Left ventricle myocardium superior (tissue), 1 donor: ENCODE measurements around the gene GNA14. TPM values are rescaled to one million over a fixed set of nuclear protein-coding genes. Genes with fewer than 3 reads are reported as not detected.
"Not testable (repeated sequence)": the region's sequence is repeated elsewhere in the genome, so short reads cannot be mapped to it uniquely, and the experiment has no call there.

Experiments
- ATAC-seq: fragments of 200-7000 bp; cut with Tn5 transposase; one replicate; pipeline ENCODE4 v1.9.1; 2020; ENCODE audit warnings: mild to moderate bottlenecking, moderate library complexity
- DNase-seq: peaks from one replicate; pipeline ENCODE4 v3.0.0-alpha.2; 2020
- intact Hi-C: fragments of 100-400 bp; cut with micrococcal nuclease; formaldehyde crosslinking; loops from one replicate; pipeline ENCODE4 v1.11.0; 2022
- total RNA-seq: library from RNA; stranded (reverse); fragmentation: NEBNext Ultra II Directional; extraction: Animal tissue kit (Norgen Biotek cat#: 25700); gene quantifications from one replicate; pipeline ENCODE4 v1.2.1, GENCODE V29; 2021
- donor health status: DM: no; HTN: yes; CAD: no; lungs with severe emphysema.

Gene GNA14
- total RNA-seq, 1 donor from 2014 or later: 1.7 TPM

DNA sequence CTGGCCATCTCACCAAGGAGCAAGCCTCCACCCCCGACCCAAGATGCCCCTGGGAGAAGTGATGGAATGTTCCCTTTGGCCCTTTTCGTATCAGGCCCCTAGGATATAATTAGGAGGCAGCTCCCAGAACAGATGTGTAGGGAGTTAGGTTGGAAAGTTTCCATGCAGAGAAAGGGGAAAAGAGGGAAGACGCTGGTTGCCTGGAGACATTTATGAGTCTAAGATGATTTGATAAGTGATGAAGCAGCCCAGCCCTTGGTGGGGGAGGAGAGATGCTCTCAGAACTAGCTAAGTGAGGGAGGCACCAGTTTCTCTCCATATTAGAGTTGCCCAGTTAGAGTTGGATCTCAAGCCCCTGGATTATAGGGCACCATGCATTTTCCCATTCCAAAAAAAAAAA is 137.5 kb downstream of the GNA14 start:
- no peak for ATAC-seq
- intact Hi-C loops: no loop called here
- DNase-seq: no peak

DNA sequence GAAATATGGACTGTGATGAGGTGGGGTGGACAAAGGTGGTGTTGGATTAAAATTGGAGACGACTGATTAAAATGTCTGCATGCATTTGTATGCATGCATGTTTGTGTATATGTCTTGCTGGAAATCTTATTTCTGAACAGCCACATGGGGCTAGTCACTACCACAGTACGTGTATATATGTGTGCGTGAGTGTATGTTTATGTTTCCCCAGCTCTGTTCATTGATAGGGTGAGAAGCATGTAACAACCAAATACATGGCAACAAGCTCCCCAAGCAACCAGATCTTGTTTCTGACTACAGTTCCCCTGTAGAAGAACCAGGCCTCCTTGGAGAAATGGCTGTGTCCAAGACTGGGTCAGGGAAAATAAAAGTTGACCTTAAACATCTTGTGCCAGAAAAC is 139.7 kb downstream of the GNA14 start:
- ATAC-seq (no peak), DNase-seq (no peak)
- intact Hi-C loops: no loop called here

DNA sequence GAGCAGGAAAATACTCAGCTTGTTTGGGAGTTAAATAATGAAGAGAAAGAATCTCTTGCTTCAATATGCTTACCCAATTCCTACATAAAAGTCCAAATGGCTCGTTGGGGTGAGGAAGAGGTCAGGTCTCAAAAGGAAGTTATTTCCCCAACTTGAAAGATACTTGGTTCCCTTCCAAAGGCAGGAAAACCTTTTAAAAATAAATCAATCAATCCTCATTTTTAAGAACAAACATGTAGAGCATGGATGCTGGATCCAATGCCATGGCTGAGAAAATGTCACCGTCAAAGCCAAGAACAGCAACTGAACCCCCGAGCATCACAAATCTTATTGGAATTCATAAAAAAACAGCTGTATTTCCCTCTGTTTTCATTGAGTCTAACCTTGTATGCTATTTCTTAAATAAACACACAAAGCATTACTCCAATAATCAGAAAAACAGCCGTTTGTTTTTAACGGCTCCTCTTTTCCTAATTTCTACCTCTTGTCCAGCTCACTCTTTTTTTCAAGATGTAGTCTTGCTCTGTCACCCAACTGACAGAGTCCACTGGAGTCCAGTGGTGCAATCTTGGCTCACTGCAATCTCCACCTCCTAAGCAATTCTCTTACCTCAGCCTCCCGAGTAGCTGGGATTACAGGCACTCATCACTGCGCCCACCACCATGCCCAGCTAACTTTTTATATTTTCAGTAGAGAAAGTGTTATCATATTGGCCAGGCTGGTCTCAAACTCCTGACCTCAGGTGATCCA is 140.7 kb downstream of the GNA14 start:
- DNase-seq (no peak), ATAC-seq (peak; percentile 79)
- intact Hi-C loops: no loop called here

DNA sequence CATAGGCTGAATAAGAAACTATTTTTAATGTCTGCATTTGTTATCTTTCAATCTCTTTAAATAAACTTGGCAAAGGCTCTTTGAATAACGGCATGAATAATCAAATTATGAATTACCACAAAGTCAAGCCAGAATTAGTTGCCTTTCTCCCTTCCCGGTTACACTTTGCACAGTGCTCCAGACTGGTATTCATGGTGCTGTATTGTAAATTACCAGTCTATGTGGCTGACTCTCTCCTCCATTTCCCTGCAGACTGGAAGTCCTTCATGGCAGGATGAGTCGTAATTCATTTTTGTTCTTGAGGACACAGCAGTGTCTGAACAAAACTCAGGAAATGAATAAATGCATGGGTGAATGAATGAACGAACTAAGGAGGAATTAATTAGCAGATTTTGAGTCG is 142.9 kb downstream of the GNA14 start:
- no peak for DNase-seq
- ATAC-seq: no peak
- intact Hi-C loops: no loop called here

DNA sequence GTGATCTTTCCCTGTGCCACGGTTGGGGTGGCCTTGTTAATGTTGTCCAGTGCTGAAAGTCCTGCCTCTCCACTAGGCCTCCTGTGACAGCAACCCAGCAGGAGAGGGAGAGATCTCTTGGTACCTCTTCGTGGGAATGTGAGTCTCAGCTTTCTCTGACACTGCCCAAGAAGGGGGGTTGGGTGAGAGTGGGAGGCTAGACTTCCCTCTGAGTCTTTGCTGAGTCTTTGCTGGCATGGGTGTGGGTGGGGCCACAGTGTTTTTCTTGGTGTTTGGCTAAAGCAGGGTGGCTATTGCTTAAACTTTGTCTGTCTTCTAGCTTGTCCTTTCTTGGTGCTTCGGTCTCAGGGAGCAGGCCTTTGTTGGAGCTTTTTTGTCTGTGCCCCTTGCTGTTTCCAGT is 145.6 kb downstream of the GNA14 start:
- intact Hi-C loops: no loop called here
- DNase-seq: no peak
- ATAC-seq: no peak

DNA sequence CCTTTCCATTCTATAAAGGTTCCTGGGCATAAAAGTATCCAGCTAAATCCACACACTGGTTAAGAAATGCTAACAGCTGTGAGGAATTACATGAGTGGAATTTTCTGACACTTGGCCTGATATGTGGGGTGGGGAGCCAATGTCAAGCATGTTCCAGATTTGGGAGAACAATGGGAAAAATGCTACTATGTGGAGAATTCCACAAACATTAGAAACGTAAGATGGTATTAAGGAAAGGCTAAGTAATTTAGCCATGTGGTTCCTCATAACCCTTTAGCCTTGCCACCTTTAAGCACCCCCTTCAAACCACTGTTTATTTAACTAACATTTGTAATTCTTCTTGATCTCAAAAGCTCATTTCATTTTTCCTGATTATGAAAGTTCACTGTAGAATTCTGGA is 149.2 kb downstream of the GNA14 start:
- ATAC-seq (peak; percentile 80), DNase-seq (no peak)
- intact Hi-C loops: no loop called here

DNA sequence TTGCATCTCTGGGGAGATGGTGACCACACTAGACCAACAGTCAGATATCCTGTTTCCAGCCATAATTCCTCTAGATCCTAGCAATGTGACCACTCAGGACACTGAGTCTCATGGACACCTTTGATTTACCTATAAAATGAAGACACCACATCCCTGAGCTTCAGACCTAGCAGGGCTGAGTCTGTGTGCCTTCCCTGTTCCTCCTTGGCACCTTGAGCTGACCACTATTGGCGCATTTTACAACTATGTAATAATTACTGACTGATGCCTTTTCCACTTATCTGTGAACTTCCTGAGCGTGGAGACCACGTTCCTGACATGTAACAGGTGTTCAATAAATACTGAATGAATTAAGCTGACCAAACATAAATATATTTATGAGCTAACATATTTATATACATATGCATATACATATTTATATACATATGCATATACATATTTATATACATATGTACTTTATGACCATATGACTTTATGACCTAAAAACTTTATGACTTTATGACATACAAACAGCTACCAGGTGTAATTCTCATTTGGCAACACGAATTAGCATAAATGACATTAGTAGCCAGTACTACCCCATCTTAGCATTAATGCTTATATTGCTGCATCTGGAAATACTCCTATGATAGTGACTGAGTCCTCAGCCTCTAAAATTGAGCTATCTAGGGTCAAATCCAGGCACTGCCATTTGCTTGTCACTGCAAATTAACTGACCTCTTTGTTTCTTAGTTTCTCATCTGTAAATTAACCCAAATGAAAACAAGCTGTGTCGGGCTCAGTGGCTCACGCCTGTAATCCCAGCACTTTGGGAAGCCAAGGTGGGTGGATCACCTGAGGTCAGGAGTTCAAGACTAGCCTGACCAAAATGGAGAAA is 150.6 kb downstream of the GNA14 start:
- DNase-seq (no peak), ATAC-seq (no peak)
- intact Hi-C loops: no loop called here

DNA sequence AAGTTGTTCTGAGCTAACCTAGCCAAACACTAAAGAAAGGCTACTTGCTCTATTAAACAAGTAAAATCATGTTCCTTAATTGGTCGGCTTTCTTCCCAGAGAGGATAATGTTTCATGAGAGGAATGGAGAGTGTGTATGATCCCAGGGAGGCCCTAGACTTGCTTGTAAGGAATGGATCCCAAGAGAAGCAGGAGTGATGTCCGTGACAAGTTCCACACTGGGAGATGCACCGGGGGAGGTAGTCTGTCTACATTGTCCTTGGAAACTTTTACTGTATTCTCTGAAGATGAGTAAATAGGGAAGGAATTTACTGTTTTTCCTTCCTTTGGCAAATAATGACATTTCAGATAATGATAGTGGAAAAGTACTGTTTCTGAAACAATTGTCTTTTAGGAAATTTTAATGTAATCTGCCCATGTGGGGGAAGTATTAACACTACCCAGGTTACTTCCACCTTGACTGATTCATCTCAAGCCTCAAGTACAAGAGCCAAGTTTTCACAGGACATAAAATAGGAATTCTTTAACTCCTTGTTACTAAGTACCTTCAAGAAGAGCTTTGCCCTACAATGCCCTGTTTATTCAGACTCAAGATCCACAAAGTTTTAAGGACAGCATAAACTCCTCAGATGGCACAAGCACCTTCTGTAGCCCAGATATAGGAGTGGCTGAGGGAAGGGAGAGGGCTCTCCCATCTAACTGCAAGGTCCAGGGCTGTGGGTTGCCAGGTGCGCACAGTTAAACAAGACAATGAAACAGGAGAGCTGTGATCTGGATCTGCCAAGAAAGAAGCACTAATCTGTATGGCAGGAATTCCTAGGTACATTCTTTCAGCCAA is 152.1 kb downstream of the GNA14 start:
- DNase-seq: no peak
- ATAC-seq: peak; percentile 91
- intact Hi-C loops: no loop called here

DNA sequence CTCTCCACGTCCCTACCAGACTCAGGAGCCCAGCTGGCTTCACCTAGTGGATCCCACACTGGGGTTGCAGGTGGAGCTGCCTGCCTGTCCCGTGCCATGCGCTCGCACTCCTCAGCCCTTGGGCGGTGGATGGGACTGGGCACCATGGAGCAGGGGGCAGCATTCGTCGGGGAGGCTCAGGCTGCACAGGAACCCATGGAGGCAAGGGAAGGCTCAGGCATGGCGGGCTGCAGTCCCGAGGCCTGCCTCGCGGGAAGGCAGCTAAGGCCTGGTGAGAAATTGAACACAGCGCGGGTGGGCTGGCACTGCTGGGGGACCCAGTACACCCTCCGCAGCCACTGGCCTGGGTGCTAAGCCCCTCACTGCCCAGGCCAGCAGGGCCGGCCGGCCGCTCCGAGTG is 157.8 kb downstream of the GNA14 start:
- DNase-seq, ATAC-seq, intact Hi-C loops: not testable (repeated sequence)

DNA sequence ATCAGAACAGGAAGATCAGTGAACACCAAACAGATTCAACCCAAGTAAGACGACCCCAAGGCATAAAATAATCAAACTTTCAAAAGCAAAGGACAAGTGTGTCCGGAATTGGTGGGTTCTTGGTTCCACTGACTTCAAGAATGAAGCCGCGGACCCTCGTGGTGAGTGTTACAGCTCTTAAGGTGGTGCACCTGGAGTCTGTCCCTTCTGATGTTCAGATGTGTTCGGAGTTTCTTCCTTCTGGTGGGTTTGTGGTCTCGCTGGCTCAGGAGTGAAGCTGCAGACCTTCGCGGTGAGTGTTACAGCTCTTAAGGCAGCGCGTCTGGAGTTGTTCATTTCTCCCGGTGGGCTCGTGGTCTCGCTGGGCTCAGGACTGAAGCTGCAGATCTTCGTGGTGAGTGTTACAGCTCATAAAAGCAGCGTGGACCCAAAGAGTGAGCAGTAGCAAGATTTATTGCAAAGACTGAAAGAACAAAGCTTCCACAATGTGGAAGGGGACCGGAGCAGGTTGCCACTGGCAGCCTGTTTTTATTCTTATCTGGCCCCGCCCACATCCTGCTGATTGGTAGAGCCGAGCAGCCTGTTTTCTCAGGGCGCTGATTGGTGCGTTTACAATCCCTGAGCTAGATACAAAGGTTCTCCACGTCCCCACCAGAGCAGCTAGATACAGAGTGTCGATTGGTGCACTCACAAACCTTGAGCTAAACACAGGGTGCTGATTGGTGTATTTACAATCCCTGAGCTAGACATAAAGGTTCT is 158.5 kb downstream of the GNA14 start:
- DNase-seq, intact Hi-C loops, ATAC-seq: not testable (repeated sequence)

DNA sequence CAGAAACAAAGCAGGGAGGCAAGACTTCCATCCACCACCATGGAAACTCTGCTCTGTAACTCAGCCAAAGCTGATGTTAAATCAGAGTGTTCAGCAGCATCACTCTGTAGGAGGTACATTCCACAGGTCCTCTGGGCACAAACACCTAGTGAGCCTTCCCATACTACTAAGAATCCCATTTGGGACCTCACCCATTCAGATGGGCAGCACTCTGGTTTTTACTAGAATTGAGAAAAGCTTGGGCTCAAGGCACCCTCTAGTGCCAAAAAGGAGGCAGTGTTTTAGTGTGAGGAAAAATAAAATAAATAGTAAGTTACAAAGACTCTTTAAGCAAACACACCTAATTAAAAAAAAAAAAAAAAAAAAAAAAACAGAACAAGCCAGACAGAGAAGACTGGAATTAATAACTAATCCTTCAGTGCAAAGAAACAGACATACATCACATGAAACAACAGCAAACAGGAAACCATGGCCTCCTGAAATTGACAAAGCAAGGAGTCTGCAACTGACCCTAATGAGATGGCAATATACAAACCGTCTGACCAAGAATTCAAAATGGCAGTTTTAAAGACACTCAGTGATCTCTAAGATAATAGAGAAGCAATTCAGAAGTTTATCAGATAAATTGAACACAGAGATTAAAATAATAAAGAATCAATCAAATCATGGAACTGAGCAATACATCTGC is 159.5 kb downstream of the GNA14 start:
- intact Hi-C loops: no loop called here
- DNase-seq: no peak
- no peak for ATAC-seq

DNA sequence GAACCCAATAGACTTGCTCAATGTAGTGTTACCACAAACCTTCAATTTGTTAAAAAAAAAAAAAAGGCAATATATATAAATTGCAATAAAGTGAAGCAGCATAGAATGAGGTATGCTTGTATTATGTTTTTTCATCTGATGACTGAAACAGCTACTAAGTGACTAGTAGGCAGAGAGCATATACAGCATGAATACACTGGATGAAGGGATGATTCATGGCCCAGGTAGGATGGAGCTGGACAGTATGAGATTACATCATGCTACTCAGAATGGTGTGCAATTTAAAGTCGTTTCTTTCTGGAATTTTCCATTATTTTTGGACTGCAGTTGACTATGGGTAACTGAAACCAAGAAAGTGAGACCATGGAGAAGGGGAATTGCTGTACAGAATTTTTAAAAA is 161.2 kb downstream of the GNA14 start:
- DNase-seq: no peak
- no peak for ATAC-seq
- intact Hi-C loops: no loop called here

DNA sequence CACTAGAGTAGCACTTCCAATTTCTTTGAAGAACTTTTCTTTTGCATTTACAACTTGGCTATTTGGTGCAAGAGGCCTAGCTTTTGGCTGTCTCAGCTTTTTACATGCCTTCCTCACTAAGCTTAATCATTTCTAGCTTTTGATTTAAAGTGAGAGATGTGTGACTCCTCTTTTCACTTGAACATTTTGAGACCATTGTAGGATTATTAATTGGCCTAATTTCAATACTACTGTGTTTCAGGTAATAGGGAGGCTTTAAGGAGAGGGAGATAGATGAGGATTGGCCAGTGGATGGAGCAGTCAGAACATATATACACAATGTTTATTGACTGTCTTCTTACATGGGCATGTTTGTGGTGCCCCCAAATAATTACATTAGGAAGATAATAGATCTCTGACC is 161.7 kb downstream of the GNA14 start:
- DNase-seq: no peak
- intact Hi-C loops: no loop called here
- no peak for ATAC-seq

DNA sequence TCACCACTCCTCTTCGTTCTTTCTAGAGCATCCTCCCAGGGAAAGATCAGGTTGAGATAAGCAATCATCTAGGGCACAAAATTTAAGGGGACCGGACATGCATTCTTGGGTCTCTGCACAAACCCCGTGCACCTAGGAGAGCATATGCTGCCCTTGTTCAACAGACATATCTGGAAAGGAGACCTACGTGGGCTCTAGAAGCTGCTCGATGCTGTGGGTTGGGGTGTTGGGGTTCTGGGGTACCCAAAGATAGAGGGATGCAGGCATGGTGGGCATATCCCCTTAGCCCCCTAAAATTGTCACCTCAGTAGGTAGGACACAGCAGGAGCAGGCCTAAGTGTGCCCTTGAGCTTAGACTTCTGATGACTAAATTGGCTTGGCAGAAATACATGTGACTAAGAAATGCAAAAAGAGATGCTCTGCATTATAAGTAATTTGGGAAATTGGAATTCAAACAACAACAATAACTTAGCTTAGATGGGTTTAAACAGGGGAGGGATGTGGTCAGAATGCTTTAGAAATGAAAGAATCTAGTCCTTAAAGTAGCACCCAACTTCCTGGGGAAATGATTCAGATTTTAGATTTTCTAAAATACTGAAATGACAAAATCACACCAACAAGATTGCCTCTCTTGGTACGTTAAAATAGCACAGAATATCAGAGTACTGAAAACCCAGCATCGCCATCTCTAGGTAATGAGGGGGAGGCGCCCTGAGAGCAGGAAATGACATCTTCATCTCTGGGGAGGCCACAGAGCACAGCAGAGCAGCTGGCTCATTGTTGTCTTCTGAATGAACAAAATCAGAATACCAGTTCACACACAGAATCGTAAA is 172.3 kb downstream of the GNA14 start:
- ATAC-seq: peak; percentile 71
- intact Hi-C loops: no loop called here
- DNase-seq: no peak

DNA sequence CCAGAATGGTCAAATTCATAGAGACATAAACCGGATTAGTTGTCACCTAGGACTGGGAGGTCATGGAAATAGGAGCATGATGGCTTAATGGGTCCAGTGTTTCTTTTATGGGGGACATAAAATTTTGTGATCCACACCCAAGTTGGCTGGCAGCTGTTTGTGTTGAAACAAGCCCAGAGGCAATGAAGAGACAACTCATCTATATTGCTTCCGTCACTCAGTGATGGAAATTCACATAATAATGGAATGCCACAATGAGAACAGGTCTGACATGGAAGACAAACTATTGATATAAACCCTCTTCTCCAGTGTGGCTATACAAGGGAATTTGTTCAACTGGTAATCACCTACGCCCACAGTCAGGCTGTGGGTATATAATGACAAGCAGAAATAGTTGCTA is 173.2 kb downstream of the GNA14 start:
- intact Hi-C loops: no loop called here

DNA sequence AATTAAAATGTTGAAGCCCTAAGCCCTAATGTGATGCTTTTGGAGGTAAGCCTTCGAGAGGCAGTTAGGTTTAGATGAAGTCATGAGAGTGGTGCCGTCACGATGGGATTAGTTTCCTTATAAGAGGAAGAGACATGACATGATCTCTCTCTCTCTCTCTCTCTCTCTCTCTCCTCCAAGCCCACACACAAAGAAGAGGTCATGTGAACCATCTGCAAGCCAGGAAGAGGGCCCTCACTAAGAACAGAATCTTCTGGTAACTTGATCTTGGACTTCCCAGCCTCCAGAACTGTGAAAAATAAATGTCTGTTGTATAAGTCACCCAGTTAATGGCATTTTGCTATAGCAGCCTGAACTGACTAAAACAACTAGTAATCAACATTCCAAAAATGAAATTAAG is 175.5 kb downstream of the GNA14 start:
- DNase-seq: no peak
- intact Hi-C loops: no loop called here

More for the DNA sequence above, 173.2 kb downstream of the GNA14 start:
- ATAC-seq: no peak
- no peak for DNase-seq

DNA sequence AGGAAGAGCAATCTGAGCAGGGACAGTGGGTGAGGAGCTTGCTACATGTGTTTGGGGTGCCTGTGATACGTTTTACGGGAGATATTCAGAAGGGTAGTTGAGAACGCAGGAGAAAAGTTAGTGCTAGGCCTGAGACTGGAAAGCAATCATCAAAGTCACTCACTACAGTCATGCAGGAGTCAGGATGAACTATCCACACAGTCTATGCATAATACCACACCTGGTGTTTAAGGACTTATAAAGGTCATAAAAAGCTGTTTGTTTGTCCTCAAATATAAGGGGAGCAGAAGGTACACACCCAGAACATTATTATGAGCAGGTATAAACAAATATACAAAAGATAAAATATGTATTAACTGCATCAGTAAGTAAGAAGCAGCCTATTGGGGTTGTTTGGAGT is 176.6 kb downstream of the GNA14 start:
- ATAC-seq (no peak), DNase-seq (no peak)
- intact Hi-C loops: no loop called here

More for the DNA sequence above, 175.5 kb downstream of the GNA14 start:
- ATAC-seq: no peak
